T-helper 1 cell treated with Interleukin-12 subunit alpha and Interleukin-12 subunit beta and Interleukin-4 antibody, amounts not matched to agents 30 μg/mL and 1 μg/mL, for 36 hours (primary cell): ENCODE results near the gene IL18.
"Not testable (repeated sequence)": the region's sequence is repeated elsewhere in the genome, so short reads cannot be mapped to it uniquely, and the experiment has no call there.

Source experiments
- H3K27ac Mint-ChIP-seq: one replicate; pipeline ENCODE4 v1.8.0; 2021; ENCODE audit warnings: mild to moderate bottlenecking, mixed read lengths
- H3K27me3 Mint-ChIP-seq: one replicate; pipeline ENCODE4 v1.8.0; 2021; ENCODE audit warnings: low read depth, mixed read lengths
- H3K36me3 Mint-ChIP-seq: one replicate; pipeline ENCODE4 v1.8.0; 2021; ENCODE audit warnings: low read depth, mixed read lengths
- H3K4me1 Mint-ChIP-seq: one replicate; pipeline ENCODE4 v1.8.0; 2021; ENCODE audit warnings: low read depth, mixed read lengths
- H3K4me3 Mint-ChIP-seq: one replicate; pipeline ENCODE4 v1.8.0; 2021; ENCODE audit warnings: mild to moderate bottlenecking, moderate library complexity, mixed read lengths
- H3K9me3 Mint-ChIP-seq: one replicate; pipeline ENCODE4 v1.8.0; 2021; ENCODE audit warnings: mixed read lengths

The IL18 gene

GRCh38 chr11:112178936-112179335, 15.0 kb upstream of the IL18 start:
- H3K27me3 Mint-ChIP-seq: peaks cover 43% of the 10 kb centered on the region
- H3K4me1 Mint-ChIP-seq: peaks cover 4% of the 10 kb centered on the region
- no peak overlapping the region for H3K4me3 Mint-ChIP-seq

GRCh38 chr11:112178428-112178827, 14.5 kb upstream of the IL18 start:
- no peaks in the 10 kb centered on the region for H3K36me3 Mint-ChIP-seq
- H3K9me3 Mint-ChIP-seq: no peaks in the 10 kb centered on the region
- peaks cover 38% of the 10 kb centered on the region for H3K27me3 Mint-ChIP-seq
- peaks cover 4% of the 10 kb centered on the region for H3K4me1 Mint-ChIP-seq
- H3K4me3 Mint-ChIP-seq: no peak overlapping the region
- H3K27ac Mint-ChIP-seq: no peak overlapping the region

More at GRCh38 chr11:112178936-112179335, 15.0 kb upstream of the IL18 start:
- no peak overlapping the region for H3K27ac Mint-ChIP-seq
- H3K9me3 Mint-ChIP-seq: no peaks in the 10 kb centered on the region
- no peaks in the 10 kb centered on the region for H3K36me3 Mint-ChIP-seq

GRCh38 chr11:112177589-112177988, 13.7 kb upstream of the IL18 start:
- Mint-ChIP-seq H3K4me1 (peaks cover 4% of the 10 kb centered on the region), H3K36me3 (no peaks in the 10 kb centered on the region), H3K27me3 (peaks cover 38% of the 10 kb centered on the region), H3K4me3 (no peak overlapping the region), H3K27ac (no peak overlapping the region), H3K9me3 (no peaks in the 10 kb centered on the region)

GRCh38 chr11:112176077-112176476, 12.2 kb upstream of the IL18 start:
- Mint-ChIP-seq H3K9me3 (no peaks in the 10 kb centered on the region), H3K4me1 (peaks cover 4% of the 10 kb centered on the region), H3K27ac (no peak overlapping the region), H3K27me3 (peaks cover 38% of the 10 kb centered on the region), H3K4me3 (no peak overlapping the region), H3K36me3 (no peaks in the 10 kb centered on the region)

GRCh38 chr11:112175599-112175952, 11.7 kb upstream of the IL18 start:
- Mint-ChIP-seq H3K27me3 (peaks cover 35% of the 10 kb centered on the region), H3K9me3 (no peaks in the 10 kb centered on the region), H3K4me1 (peaks cover 4% of the 10 kb centered on the region), H3K36me3 (no peaks in the 10 kb centered on the region), H3K4me3 (no peak overlapping the region), H3K27ac (no peak overlapping the region)

- peak within 1 kb of the TSS; percentile 49 for H3K27ac Mint-ChIP-seq
- peak within 1 kb of the TSS; percentile 73 for H3K4me3 Mint-ChIP-seq
- peaks cover 4% of the 10 kb centered on the region for H3K4me1 Mint-ChIP-seq
- no peaks in the 10 kb centered on the region for H3K9me3 Mint-ChIP-seq
- no peaks in the 10 kb centered on the region for H3K36me3 Mint-ChIP-seq
- peaks cover 29% of the 10 kb centered on the region for H3K27me3 Mint-ChIP-seq
These were observed 11.1 kb upstream of the IL18 start, which contains the start of gene BCO2 for GRCh38 chr11:112174789-112175598. TSS of gene BCO2 (plus strand) at chr11:112175512. CDS start at chr11:112175602, 90 bp downstream.

- no peak overlapping the region for H3K27ac Mint-ChIP-seq
- no peak overlapping the region for H3K4me3 Mint-ChIP-seq
- H3K27me3 Mint-ChIP-seq: peaks cover 19% of the 10 kb centered on the region
- H3K36me3 Mint-ChIP-seq: no peaks in the 10 kb centered on the region
- H3K4me1 Mint-ChIP-seq: peaks cover 4% of the 10 kb centered on the region
- H3K9me3 Mint-ChIP-seq: no peaks in the 10 kb centered on the region
These were observed 9.3 kb upstream of the IL18 start for GRCh38 chr11:112173152-112173551.

GRCh38 chr11:112172362-112172994, 8.6 kb upstream of the IL18 start:
- Mint-ChIP-seq H3K4me3 (no peak overlapping the region), H3K4me1 (peaks cover 4% of the 10 kb centered on the region), H3K27me3 (peaks cover 22% of the 10 kb centered on the region), H3K27ac (no peak overlapping the region), H3K36me3 (no peaks in the 10 kb centered on the region), H3K9me3 (no peaks in the 10 kb centered on the region)

- Mint-ChIP-seq H3K4me1 (peaks cover 4% of the 10 kb centered on the region), H3K27me3 (peaks cover 14% of the 10 kb centered on the region), H3K4me3 (no peak within 1 kb of the TSS), H3K27ac (no peak within 1 kb of the TSS), H3K9me3 (no peaks in the 10 kb centered on the region), H3K36me3 (no peaks in the 10 kb centered on the region)
These were observed 3.3 kb upstream of the IL18 start, which contains the start of gene TEX12 for GRCh38 chr11:112167145-112167544. TSS of gene TEX12 (plus strand) at chr11:112167372. CDS start at chr11:112169269, 1,897 bp downstream.

- H3K4me1 Mint-ChIP-seq: peaks cover 4% of the 10 kb centered on the region
- H3K4me3 Mint-ChIP-seq: no peak overlapping the region
- no peak overlapping the region for H3K27ac Mint-ChIP-seq
- no peaks in the 10 kb centered on the region for H3K9me3 Mint-ChIP-seq
- H3K36me3 Mint-ChIP-seq: peaks cover 2% of the 10 kb centered on the region
- H3K27me3 Mint-ChIP-seq: peaks cover 18% of the 10 kb centered on the region
These were observed 2.7 kb upstream of the IL18 start for GRCh38 chr11:112166562-112166961.

GRCh38 chr11:112165049-112165448, 1.2 kb upstream of the IL18 start:
- Mint-ChIP-seq H3K4me3 (no peak overlapping the region), H3K4me1 (peaks cover 4% of the 10 kb centered on the region), H3K36me3 (peaks cover 2% of the 10 kb centered on the region), H3K27me3 (peaks cover 18% of the 10 kb centered on the region), H3K9me3 (no peaks in the 10 kb centered on the region), H3K27ac (no peak overlapping the region)

GRCh38 chr11:112162761-112163546, 940 bp downstream of the IL18 start:
- Mint-ChIP-seq H3K36me3 (peaks cover 2% of the 10 kb centered on the region), H3K4me3 (no peak overlapping the region)

GRCh38 chr11:112162200-112162599, 1.7 kb downstream of the IL18 start:
- H3K27ac Mint-ChIP-seq, H3K4me1 Mint-ChIP-seq, H3K9me3 Mint-ChIP-seq, H3K4me3 Mint-ChIP-seq, H3K36me3 Mint-ChIP-seq: not testable (repeated sequence)
- peaks cover 14% of the 10 kb centered on the region for H3K27me3 Mint-ChIP-seq

More at GRCh38 chr11:112162761-112163546, 940 bp downstream of the IL18 start:
- Mint-ChIP-seq H3K9me3 (no peaks in the 10 kb centered on the region), H3K27ac (no peak overlapping the region), H3K4me1 (peaks cover 4% of the 10 kb centered on the region), H3K27me3 (peaks cover 18% of the 10 kb centered on the region)

GRCh38 chr11:112161012-112161411, 2.9 kb downstream of the IL18 start:
- no peaks in the 10 kb centered on the region for H3K9me3 Mint-ChIP-seq
- H3K4me3 Mint-ChIP-seq: no peak overlapping the region
- H3K36me3 Mint-ChIP-seq: peaks cover 2% of the 10 kb centered on the region
- H3K27ac Mint-ChIP-seq: no peak overlapping the region
- H3K4me1 Mint-ChIP-seq: peaks cover 4% of the 10 kb centered on the region
- peaks cover 14% of the 10 kb centered on the region for H3K27me3 Mint-ChIP-seq
